GM21381 (cell line): Measurements from ENCODE around the gene PAQR7.
A peak's percentile ranks its signal among the peaks of the same experiment; 100 is the strongest.

Experiments used
- ATAC-seq: cut with Tn5 transposase; IDR thresholded peaks from one replicate; pipeline ENCODE4 v1.9.1; 2021; ENCODE audit warnings: mild to moderate bottlenecking, moderate library complexity; ENCODE audit not compliant: unreplicated experiment

Gene PAQR7

DNA sequence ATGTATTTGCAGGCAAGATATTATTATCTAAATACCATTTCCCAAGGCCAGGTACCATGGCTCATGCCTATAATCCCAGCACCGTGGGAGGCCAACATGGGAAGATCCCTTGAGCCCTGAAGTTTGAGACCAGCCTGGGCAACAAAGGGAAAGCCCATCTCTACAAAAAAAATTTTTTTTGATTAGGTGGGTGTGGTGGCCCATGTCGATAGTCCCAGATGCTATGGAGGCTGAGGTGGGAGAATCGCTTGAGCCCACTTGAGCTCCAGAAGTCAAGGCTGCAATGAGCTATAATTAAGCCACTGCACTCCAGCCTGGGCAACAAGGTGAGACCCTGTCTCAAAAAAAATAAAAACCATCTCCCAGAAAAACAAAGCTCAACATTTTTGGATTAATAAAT, 28.5 kb upstream of the PAQR7 start:
- no peak for ATAC-seq

DNA sequence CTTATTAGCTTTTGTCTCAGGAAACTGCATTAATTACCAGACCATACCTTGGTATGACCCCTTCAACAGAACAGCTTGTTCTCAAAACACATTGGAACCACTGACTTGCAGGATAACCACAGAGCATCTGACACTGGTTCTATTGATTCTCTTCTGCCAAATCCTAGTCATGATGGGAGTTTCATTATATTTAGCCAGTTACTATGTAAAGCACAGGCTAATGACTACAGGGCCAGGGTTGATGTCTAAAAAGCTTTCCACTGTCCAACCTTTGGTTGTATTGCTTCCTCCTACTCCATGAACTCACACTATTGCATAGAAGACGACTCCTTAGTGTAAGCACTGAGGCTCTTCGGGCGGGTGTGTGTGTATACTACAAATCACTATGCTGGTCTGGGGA, 27.0 kb upstream of the PAQR7 start:
- ATAC-seq: no peak

DNA sequence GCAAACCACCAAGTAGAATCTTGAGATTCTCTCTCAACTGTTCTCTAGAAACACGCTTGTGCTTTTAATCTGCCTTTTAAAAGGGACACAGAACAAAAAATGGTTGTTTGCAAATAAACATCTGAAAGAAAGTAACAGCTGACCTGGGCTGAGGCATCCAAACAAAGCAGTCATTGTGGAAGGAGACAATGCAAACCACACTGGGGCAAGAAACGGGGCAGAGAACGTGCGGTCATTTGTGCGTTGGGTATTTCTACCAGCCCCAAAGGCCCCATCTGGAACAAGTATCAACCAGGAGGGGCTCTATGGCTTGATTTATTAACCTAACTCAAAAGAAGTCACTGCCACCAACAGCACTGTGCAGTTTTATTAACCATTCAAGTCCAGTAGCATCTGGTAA, 24.7 kb upstream of the PAQR7 start:
- no peak for ATAC-seq

DNA sequence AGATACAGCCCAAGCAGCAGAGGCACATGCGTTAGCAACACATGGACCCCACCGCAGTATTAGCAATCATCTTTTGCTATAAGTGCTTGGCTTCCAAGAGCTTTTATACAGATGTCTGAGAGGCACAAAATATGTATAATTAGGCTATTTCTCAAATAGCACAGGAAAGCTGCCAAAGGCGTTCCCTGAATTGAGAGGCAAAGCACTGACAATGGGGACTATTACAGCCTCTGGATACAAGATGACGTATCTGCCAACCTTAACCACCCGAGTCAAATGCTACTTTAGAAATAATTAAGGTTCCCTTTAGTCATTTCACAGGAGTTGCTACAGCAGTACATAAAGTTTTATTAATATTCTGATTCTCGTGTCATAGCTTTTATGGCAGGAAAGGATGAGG, 24.3 kb upstream of the PAQR7 start:
- no peak for ATAC-seq

GRCh38 chr1:25898223-25899015, 22.9 kb upstream of the PAQR7 start:
- ATAC-seq: no peak

GRCh38 chr1:25897754-25898153, 22.2 kb upstream of the PAQR7 start:
- no peak for ATAC-seq

DNA sequence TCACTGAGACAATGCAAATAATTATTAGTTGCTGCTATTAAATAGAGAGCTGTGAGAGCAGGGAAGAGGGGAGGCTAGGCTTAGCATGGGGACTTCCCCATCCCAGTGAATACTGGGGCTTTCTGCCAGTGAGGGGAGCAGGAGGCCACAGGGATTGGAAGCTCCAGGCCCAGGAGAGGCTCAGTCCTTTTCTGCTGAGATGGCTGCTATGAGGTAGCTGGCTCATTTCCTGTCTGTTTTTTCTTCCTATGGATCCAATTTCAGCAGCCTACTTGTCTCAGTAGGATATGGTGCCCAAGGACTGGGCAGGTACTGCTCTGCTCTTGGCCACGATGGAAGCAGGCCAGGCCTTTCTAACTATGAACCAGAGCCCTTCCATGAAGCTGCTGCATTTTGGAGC, 20.8 kb upstream of the PAQR7 start:
- ATAC-seq: no peak

DNA sequence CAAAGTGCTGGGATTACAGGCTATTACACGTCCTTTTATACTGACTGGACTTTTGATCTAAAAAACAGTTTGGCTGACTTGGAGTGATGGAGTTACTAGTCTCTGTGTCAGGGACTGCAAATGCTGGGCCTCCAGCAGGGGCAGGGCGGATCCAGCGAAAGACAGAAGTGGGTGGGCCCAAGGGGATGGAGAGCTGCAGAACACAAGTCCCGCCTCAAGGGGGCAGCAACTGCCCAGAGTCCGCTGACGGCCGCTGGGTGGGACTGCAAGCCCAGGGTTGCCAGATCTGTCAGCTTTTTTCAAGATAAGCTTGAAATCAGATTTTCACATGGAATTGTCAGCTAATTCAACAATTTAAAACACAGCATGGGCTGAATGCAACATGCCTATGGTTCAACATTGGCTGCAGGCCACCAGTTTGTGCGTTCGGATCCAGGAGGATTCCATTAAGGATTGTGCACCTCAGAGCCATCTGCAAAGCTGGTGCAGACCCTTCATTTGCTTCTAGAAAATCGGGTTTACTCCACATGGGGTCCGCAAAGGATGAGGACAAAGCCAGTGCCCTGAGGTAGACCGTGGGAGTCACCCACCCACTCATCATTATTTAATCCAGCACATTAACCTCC, 20.0 kb upstream of the PAQR7 start:
- peak; percentile 79 for ATAC-seq

DNA sequence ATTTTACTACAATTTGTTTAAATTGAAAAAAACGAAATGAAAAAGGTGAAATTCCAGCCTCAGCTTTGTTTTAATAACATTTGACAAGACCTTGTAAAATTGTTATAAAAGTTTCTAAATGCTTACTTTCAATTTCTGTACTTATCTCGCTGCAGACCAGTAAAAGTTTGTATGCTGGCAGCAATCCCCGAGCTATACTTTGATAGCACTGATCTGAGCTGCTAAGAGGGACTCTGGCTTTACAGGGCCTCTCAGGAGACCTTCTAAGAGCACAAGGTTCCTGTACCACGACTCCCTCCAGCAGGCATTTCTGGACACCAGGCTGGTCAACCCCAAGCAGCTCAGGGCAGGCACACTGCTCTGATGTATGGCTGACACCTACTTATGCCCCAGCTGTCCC, 17.6 kb upstream of the PAQR7 start:
- no peak for ATAC-seq

DNA sequence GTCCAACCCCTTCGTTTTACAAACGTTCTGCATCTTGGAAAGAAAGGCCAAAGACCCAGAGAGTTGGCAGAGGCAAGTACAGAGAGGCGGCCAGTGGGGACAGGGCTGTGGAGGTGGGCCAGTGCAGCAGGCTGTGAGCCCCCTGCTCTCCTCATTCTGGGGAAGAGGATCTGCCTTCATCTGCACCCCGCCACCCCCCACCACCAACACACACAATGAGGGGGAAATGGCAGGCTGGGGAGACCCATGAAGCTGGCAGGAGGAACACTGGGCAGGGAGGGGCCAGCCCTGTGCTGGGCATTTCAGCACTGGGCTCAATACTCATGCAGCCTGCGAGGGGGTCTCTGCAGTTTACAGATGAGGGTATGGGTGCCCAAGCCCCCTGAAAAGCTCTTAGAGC, 16.1 kb upstream of the PAQR7 start:
- no peak for ATAC-seq

DNA sequence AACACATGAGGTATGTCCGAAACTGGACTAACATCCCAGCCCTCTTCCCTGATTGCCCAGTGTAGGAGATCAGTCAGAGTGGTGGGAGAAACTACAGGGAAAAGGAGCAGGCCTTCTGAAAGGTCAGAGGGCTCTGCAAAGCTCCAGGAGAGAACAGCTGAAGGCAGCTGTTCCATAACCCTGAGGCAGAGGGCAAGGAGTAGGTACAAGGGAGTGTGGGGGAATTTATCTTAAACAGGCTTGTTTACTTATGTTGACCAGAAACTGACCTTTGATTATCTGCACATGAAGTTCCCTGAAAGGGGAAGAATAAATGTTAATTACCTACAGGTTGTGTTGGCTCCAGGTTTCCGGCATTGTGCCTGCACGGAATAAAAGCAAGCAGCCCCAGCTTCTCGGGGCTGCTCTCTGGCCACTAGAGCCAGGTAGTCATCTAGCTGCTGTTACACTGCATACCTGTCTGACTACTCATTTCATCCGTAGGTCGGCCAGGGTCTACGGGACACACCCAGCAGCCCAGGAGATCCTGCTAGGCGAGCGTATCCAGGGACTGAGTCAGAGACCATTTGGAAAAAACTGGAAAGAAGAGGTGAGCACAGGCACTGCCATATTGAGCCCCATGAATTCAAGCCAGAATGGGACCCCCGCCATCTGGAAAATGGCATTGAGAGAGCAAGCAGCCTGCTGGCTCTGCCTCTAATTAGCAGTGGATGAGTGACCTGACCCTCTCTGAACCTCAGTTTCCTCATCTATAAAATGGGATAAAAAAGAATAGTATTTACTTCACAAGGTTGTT, 14.9 kb upstream of the PAQR7 start:
- ATAC-seq: no peak

- ATAC-seq: no peak
Measured at GRCh38 chr1:25889470-25889869, 14.0 kb upstream of the PAQR7 start.

DNA sequence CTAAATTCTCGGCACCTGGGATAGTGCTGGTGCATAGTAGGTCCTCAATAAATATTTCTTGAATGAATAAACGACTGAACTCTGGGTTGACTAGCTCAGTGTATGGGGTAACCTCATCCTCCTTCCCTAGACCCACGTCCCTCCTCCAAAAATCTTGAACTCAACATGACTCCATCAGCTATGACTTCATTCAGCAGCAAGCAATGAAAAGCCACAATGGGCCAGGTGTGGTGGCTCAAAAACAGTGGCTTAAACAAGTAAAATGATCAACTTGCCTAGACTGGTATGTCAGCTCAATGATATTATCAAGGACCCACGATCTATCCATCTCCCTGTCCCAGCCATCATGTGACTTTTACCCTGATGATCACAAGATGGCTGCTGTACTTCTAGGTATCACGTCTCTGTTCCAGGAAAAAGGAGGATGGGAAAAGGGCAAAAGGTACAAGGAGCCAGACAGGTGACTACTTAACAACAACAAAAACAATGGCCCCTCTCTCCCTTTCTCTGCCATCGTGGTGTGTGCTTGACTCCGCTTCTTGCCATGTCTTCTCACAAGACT, 13.0 kb upstream of the PAQR7 start:
- ATAC-seq: no peak

DNA sequence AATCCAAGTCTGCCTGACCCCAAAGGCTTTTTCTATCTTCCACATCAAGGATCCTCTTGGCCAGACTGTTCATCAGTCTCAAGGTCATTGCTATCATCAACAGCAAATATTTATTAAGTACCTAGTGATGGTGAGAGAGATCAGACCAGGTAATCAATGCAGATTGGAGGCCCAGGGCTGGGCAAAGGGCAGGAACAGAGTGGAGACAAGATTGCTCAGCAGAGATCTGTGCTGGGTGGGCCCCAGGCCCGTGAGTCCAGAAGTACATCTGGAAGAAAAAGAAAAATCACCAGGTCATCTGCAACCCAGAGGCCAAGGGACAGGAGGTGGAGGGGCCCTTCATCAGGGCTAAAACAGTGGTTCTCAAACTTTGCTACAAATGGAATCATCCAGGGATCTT, 10.1 kb upstream of the PAQR7 start:
- no peak for ATAC-seq

DNA sequence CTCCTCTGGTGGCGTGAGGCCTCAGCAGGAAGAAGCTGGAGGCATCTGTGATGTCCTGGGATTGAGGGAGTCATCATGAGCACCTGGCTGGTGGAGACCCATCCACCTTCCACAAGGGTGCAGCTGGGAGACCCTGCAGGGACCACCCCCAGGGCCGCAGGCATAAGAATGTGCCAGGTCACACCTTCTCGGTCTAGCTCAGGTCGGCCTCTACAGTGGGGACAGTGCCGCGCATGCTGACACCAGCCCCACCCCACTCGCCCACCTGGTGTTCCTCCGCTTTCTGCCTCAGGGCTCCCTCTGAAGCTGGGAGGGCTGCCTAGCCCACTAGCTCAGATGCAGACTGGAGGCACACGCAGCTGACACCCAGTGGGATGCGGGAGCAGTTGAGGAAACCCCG, 5.8 kb upstream of the PAQR7 start:
- ATAC-seq: no peak

- no peak for ATAC-seq
Measured at GRCh38 chr1:25880518-25880917, 5.0 kb upstream of the PAQR7 start.

GRCh38 chr1:25879675-25880074, 4.2 kb upstream of the PAQR7 start:
- ATAC-seq: no peak

- no peak for ATAC-seq
Measured at GRCh38 chr1:25878690-25879089, 3.2 kb upstream of the PAQR7 start.

DNA sequence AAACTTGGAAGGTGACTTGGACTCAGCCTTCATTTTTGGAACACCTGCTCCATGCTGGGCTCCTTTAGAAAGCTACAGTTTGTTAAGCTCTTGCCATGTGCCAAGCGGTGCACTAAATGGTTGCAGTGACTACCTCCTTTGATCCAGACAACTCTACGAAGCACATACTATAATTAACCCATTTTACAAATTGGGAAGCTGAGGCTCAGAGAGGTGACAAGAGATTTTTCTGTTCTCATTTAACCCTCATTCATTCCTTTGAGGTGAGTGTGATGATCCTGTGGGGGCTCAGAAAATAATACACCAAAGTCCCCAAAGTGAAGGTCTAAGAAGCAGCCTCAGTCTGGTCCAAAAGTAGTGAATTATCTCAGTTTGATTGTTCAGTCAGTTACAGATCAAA, 1.6 kb upstream of the PAQR7 start:
- no peak for ATAC-seq

DNA sequence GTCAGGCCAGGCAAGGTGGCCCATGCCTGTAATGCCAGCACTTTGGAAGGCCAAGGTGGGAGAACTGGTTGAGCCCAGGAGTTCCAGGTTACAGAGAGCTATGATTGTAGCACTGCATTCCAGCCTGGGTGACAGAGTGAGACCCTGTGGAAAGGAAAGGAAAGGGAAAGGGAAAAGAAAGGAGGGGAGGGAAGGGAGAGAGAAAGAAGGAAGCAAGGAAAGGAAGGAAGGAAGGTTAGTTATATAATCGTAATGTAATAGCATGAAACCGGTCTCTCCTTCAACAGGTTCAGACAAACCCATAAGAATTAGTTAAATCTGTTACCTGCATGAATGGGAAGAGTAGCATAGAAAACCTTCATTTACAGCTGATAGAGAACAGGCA, 1.2 kb upstream of the PAQR7 start:
- ATAC-seq: no peak

DNA sequence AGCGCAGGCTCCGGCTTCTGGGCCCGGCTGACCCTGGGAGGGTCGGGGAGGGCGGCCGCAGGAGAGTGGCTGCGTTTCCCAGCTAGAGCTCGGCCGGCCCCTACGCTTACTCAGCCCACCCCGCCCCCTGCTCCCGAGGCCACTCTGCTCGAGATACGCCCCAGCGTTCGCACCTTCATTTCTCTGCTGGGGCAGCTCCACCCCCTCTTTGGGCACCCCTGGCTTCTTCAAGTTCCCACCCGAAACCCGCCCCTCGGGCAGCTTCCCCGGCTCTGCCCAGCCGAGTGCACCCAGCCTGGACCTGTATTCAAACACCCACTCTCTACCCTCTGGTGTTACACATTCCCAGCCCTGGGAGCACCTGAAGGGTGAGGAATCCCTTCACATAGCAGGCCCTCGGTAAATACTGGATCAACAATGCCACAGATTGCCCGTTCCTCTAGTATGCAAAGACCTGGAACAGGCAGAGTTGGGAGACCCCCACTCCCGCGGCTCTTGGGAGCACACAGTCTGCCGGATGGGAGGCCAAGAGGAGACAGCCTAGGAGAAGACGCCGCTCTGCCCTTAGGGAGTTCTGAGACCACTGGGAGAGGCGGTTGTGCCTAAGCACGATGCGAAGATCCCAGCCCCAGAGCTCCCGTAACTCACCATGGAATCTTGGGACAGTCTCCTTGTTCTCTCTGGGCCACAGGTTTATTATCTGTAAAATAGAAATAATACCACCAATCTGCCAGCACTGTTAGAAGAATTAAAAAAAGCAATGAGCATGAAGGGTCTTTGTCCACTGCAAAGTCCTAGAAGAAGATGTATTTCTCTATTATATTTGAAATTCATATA, 566 bp upstream of the PAQR7 start:
- no peak for ATAC-seq
